Dermis microvascular lymphatic vessel endothelial cell (primary cell): ENCODE data around the gene FBXO31. TPM values are rescaled to one million over a fixed set of nuclear protein-coding genes. Genes with fewer than 3 reads are reported as not detected.

ENCODE experiments used
- DNase-seq, 2 donors: peaks; one replicate each; pipeline versions ENCODE4 v3.0.0 to v3.0.0-alpha.2; 2010; ENCODE audit warnings: low read depth in 2 of 2
- total RNA-seq: library from RNA; depleted of rRNA; stranded (reverse); fragments of >200 nt; gene quantifications from 2 replicates; pipeline ENCODE4 v1.2.1, GENCODE V29; 2014

The FBXO31 gene
- total RNA-seq, 1 donor from 2014 or later: 14.9 TPM

DNA sequence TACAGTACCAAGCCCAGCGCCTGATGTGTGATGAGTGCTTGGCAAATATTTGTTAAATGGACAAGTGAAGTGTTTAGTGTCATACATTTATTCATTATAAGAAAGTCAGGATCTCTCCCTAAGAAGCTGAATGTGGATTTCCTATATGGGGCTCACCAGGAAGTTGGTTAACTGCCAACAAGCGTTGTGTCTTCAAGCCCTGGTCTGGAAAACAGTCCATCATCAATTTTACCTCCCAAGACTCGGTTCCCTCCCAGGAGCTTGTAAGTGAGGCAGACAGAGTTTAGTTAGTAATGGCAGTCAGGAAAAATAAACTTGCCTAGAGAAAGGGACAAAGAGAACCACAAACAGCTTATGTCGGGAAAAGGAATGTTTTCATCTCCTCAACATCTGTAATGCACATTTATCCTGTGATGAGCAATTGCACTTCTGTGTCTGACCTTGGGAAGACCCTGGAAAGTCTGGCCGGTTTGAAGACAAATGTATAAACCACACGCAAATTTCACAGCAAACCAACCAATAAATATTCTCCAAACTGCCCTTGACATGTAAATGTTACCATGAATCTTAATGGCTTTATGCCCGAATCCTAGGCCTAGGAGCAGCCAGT, 94.7 kb downstream of the FBXO31 start:
- no peak for DNase-seq

DNA sequence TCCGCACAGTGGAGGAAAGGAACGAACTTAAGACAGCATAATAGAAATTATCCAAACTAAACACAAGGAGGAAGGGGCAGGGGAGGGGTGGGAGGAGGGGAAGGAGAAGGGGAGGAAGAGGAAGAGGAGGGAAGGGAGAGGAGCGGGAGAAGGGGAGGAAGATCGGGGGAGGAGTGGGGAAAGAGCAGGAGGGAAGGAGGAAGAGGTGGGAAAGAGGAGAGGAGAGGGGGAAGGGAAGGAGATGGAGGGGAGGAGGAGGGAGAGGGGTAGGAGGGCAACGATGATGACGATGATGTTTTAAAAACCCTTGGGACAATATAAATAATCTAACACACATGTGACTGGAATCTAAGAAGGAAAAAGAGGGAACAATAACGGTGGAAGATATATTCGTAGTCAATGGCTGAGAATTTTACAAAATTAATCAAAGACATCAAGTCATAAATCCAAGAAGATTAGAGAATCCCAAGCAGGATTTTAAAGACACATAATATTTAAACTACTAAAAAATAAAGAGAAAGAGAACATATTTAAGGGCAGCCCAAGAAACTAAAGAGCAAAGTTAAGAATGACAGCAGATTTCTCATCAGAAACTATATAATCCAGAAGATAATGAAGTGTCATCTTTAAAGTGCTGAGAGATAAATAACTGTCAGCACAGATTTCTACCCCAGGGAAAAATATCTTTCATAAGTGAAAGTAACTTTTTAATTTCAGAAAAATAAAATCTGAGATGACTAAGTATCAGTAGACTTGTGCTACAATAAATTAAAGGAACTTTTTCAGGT, 96.5 kb downstream of the FBXO31 start:
- no peak for DNase-seq

DNA sequence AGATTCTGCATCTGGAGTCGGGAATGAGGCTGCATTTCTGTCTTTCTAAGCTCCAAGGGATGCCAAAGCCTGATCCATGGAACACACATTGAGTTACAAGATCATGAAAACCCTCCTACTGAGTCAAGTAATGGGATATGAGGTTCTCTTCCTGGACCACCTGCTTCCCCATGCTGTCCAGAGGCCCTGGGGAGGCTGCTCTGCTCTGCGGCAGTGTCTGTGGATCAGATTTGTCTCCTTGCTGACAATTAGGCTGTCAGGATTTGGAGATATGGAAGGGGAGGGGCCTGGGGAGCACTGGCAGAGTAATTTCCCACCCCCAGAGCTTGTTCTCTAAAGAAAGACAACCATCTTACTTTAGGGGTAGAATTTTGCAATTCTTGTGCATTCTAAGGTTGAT, 99.4 kb downstream of the FBXO31 start:
- no peak for DNase-seq

DNA sequence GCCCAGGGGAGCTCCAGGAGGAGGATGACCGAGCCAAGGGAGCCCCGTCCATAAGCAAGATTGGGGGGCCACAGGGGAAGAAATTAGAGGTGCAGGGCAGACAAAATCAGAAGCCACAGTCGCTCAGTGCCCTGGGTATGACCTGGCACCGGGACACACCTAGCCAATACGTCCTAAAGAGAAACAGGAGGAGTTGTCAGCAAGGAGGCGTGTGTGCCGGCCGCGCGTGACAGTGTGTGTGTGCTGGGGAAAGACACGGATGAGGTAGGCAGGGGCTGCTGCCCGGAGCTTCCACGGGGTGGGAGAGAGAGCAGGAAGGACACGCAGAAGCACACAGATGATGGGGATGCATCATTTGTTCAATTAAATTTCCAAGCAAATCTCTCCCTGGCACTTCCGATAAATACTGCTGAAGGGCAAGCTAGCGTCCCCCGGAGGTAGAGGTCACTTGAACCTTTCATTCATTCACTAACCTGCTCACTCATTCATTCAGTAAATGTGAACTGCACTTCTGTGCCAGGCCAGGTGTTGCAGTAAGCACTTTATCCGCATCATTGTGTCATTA, 104.4 kb downstream of the FBXO31 start:
- DNase-seq: no peak

DNA sequence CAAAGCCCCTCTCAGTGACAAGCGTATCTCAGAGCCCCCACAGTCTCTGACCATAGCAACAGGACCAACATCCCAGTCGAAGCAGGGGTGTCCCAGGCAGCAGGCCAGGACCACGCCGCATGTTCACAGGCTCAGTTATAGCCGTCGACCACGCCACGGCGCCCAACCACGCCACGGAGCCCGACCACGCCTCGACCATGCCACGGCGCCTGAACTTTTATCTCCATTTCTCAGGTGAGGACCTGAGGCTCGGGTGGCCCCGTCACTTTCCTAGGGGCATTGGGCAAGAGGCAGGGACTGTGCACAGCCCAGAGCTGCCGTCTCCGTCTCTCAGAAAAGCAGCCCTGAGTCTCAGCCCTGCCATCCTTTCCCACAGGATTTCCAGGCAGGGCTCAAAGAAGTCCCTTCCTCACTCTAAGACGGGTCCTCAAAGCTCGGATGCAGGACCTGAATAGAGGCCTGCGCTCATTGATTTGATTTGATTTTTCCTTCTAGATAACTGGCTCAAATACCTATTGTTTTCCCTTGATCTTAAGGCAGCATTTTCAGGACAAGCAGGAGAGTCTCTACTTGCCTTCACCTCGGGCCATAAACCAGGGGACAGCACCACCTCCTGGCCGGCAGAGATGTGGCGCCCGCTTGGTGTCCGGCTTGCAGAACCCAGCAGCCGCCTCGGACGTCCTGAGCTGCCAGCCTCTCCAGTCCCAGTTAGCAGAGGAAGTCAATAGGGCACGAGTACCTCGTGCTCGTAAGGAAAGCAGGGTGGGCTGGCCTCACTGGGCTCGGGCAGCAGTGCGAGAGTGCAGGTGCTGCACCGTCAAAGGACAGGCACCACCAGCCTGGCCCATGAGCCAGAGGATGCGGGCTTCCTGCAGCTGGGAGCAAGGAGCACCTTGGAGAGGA, 105.1 kb downstream of the FBXO31 start:
- peak; percentile 51 to 80 for DNase-seq

Other genes with a start within 250 kb of the FBXO31 start
- gene C16orf95, start 66.4 kb downstream of the FBXO31 start, total RNA-seq: 2.0 and 2.8 TPM in 2 replicates
- 20.9 and 33.3 TPM in 2 replicates for gene MAP1LC3B, start 8.6 kb upstream of the FBXO31 start, total RNA-seq
- gene ZCCHC14, start 109.2 kb upstream of the FBXO31 start, total RNA-seq: 5.8 and 9.1 TPM in 2 replicates
- 0.64 and 1.3 TPM in 2 replicates for gene JPH3, start 218.7 kb upstream of the FBXO31 start, total RNA-seq